Measurements from ENCODE around the gene MSL3B.

Gene MSL3B

DNA sequence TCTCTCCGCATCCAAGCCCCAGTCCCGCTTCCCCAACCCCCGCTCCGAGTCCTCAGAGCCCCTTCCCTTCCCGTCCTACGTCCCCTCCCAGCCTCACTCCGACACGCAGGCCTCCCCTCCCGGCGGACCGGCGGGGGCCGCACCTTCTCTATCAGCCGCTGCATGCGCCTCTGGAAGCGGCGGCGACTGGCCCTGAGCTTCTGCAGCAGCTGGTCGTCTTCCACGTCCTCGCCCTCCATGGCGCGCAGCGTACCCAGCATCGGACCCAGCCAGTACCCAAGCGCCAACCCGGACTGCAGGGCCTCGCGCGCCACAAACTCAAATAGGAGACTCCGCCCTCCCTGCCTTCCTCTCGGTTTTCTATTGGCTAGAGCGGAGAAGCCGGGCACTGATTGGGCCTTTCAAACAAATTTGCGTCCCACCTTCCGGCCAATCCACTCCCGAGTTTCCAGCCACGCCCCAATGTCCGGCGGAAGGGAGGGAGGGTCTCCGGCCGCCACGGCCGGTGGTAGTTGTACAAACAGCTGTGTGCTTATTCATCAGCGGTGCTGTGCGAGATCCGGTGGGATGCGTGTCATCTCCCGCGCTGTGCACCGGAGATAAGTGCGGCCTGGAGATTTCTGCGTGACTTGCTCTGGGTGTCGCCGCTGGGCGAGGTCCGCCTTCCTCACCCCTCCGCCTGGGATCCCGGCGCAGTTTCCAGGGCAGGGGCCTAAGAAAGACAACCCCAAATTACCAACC lies 13.8 kb downstream of the MSL3B start, which contains the start of gene HJURP (continued):
- TF ChIP-seq, protein P1, sequence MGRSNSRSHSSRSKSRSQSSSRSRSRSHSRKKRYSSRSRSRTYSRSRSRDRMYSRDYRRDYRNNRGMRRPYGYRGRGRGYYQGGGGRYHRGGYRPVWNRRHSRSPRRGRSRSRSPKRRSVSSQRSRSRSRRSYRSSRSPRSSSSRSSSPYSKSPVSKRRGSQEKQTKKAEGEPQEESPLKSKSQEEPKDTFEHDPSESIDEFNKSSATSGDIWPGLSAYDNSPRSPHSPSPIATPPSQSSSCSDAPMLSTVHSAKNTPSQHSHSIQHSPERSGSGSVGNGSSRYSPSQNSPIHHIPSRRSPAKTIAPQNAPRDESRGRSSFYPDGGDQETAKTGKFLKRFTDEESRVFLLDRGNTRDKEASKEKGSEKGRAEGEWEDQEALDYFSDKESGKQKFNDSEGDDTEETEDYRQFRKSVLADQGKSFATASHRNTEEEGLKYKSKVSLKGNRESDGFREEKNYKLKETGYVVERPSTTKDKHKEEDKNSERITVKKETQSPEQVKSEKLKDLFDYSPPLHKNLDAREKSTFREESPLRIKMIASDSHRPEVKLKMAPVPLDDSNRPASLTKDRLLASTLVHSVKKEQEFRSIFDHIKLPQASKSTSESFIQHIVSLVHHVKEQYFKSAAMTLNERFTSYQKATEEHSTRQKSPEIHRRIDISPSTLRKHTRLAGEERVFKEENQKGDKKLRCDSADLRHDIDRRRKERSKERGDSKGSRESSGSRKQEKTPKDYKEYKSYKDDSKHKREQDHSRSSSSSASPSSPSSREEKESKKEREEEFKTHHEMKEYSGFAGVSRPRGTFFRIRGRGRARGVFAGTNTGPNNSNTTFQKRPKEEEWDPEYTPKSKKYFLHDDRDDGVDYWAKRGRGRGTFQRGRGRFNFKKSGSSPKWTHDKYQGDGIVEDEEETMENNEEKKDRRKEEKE (IDR thresholded peaks at IDR 0.05; ENCODE audit: borderline replicate concordance in 1 of 2, control insufficient read depth in 1 of 2, low read depth in 2 of 2, low read length in 1 of 2), result no peak
- no peak for TF ChIP-seq ETS2 (tag; IDR thresholded peaks at IDR 0.05; ENCODE audit: borderline replicate concordance, poor library complexity, severe bottlenecking)
- TF ChIP-seq ZNF253 (CRISPR knock-in tag; conservative IDR thresholded peaks at IDR 0.05), result no peak
- TF ChIP-seq, protein P2, sequence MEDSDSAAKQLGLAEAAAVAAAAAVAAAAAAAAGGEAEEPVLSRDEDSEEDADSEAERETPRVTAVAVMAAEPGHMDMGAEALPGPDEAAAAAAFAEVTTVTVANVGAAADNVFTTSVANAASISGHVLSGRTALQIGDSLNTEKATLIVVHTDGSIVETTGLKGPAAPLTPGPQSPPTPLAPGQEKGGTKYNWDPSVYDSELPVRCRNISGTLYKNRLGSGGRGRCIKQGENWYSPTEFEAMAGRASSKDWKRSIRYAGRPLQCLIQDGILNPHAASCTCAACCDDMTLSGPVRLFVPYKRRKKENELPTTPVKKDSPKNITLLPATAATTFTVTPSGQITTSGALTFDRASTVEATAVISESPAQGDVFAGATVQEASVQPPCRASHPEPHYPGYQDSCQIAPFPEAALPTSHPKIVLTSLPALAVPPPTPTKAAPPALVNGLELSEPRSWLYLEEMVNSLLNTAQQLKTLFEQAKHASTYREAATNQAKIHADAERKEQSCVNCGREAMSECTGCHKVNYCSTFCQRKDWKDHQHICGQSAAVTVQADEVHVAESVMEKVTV (CRISPR knock-in tag; IDR thresholded peaks at IDR 0.05), result no peak
- no peak for TF ChIP-seq NR2F6 (CRISPR knock-in tag; IDR thresholded peaks at IDR 0.05)
- TF ChIP-seq, protein P3, sequence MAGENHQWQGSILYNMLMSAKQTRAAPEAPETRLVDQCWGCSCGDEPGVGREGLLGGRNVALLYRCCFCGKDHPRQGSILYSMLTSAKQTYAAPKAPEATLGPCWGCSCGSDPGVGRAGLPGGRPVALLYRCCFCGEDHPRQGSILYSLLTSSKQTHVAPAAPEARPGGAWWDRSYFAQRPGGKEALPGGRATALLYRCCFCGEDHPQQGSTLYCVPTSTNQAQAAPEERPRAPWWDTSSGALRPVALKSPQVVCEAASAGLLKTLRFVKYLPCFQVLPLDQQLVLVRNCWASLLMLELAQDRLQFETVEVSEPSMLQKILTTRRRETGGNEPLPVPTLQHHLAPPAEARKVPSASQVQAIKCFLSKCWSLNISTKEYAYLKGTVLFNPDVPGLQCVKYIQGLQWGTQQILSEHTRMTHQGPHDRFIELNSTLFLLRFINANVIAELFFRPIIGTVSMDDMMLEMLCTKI (IDR thresholded peaks at IDR 0.05; ENCODE audit: partially characterized antibody), result no peak
- TF ChIP-seq, protein P4, sequence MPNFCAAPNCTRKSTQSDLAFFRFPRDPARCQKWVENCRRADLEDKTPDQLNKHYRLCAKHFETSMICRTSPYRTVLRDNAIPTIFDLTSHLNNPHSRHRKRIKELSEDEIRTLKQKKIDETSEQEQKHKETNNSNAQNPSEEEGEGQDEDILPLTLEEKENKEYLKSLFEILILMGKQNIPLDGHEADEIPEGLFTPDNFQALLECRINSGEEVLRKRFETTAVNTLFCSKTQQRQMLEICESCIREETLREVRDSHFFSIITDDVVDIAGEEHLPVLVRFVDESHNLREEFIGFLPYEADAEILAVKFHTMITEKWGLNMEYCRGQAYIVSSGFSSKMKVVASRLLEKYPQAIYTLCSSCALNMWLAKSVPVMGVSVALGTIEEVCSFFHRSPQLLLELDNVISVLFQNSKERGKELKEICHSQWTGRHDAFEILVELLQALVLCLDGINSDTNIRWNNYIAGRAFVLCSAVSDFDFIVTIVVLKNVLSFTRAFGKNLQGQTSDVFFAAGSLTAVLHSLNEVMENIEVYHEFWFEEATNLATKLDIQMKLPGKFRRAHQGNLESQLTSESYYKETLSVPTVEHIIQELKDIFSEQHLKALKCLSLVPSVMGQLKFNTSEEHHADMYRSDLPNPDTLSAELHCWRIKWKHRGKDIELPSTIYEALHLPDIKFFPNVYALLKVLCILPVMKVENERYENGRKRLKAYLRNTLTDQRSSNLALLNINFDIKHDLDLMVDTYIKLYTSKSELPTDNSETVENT (CRISPR knock-in tag; IDR thresholded peaks at IDR 0.05), result no peak
- no peak for TF ChIP-seq ZKSCAN3 (CRISPR knock-in tag; IDR thresholded peaks at IDR 0.05)
- no peak for TF ChIP-seq HNRNPL (IDR thresholded peaks at IDR 0.05; ENCODE audit: low read depth, low read length)
- TF ChIP-seq GATAD2A (IDR thresholded peaks at IDR 0.05), result no peak
- peak; percentile 45; the same call in 1 of the 2 replicates for TF ChIP-seq MYC (IDR thresholded peaks at IDR 0.05; ENCODE audit: low read depth, low read length)
- no peak for TF ChIP-seq MYC (CRISPR knock-in tag; IDR thresholded peaks at IDR 0.05; ENCODE audit: borderline replicate concordance, low read depth)
- peak; percentile 75; the same call in 1 of the 2 replicates for TF ChIP-seq RNF2 (IDR thresholded peaks at IDR 0.05)
- TF ChIP-seq BRCA1 (IDR thresholded peaks at IDR 0.05), result no peak
- no peak for TF ChIP-seq BRCA1 (CRISPR knock-in tag; IDR thresholded peaks at IDR 0.05)
- TF ChIP-seq ARID2 (IDR thresholded peaks at IDR 0.05), result no peak
- TF ChIP-seq ZNF586 (CRISPR knock-in tag; conservative IDR thresholded peaks at IDR 0.05), result no peak

All from K562 (cell line).